ENCODE results near the gene ZBTB20.

GRCh38 chr3:114490829-114491228 is 656.3 kb downstream of the ZBTB20 start:
- TF ChIP-seq POLR2A (IDR thresholded peaks at IDR 0.05) (no peak), CTCF (IDR thresholded peaks at IDR 0.05) (no peak)
